GM12891 (cell line): Measurements from ENCODE around the gene P2RY8.
"Not testable (repeated sequence)": the region's sequence is repeated elsewhere in the genome, so short reads cannot be mapped to it uniquely, and the experiment has no call there.

Source experiments
- POLR2A ChIP-seq: IDR thresholded peaks from 2 replicates; pipeline ENCODE4 v1.6.1; 2011; ENCODE audit warnings: low read depth, low read length, control low read depth
- POLR2AphosphoS5 ChIP-seq: IDR thresholded peaks from 2 replicates; pipeline ENCODE4 v1.6.1; 2011; ENCODE audit warnings: low read depth, low read length, control low read depth

DNA sequence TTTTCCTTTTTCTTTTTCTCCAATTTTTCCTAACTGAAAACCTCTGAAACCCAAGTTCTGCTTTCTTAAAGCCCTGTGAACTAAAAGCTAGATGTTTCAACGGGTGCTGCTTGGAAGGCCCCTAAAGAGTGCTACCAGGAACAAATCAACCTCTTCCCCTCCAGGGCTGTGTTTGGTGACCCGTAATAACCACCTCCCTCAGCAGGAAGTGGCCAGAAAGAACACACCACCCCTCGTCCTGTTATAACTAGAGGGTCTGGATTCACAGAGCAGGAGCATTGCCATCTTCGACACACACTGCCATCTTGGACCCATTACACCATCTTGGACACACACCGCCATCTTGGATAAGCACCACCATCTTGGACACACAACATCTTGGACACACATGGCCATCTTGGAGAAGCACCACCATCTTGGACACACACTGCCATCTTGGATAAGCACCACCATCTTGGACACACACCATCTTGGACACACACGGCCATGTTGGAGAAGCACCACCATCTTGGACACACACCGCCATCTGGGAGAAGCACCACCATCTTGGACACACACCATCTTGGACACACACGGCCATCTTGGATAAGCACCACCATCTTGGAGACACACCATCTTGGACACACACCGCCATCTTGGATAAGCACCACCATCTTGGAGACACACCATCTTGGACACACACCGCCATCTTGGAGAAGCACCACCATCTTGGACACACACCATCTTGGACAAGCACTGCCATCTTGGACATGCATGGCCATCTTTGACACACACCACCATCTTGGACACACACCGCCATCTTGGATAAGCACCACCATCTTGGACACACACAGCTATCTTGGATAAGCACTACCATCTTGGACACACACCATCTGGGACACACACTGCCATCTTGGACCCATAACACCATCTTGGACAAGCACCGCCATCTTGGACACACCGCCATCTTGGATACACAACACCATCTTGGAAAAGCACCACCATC is 89.7 kb downstream of the P2RY8 start:
- TF ChIP-seq POLR2A, POLR2AphosphoS5: not testable (repeated sequence)
